H1 (cell line): ENCODE measurements around the gene REPIN1. TPM values are rescaled to one million over a fixed set of nuclear protein-coding genes. Genes with fewer than 3 reads are reported as not detected.

Experiments
- CTCF ChIA-PET: fragments of 300-600 bp; sonication (Branson Sonifier 250); formaldehyde crosslinking; loops from one replicate; lab custom pipeline; 2021; ENCODE audit not compliant: partially characterized antibody; lab: Charles Lee
- POLR2A ChIA-PET: fragments of 300-600 bp; sonication (Branson Sonifier 250); formaldehyde crosslinking; loops from one replicate; lab custom pipeline; 2021; ENCODE audit warnings: inconsistent platforms; ENCODE audit not compliant: partially characterized antibody; lab: Charles Lee
- DNase-seq, 2 experiments: peaks; one replicate each; pipeline versions ENCODE4 v3.0.0 to v3.0.0-alpha.2; 2010 to 2022; ENCODE audit warnings: low spot score in 2 of 2, low read depth in 1 of 2, mixed read lengths in 1 of 2
- FAIRE-seq: peaks from 2 replicates; lab custom pipeline; 2011; peaks lifted over from hg19 to GRCh38; lab: Jason Lieb, UNC
- H2AFZ ChIP-seq: 2 replicates; pipeline ENCODE4 v1.8.1; 2012; ENCODE audit warnings: low read length, inconsistent platforms
- H2AK5ac ChIP-seq: 2 replicates; pipeline ENCODE4 v1.6.1; 2013; ENCODE audit warnings: low read depth, low read length
- H2BK120ac ChIP-seq: replicated peaks from 2 replicates; pipeline ENCODE3; 2013; ENCODE audit warnings: low read depth, low read length, inconsistent platforms
- H2BK12ac ChIP-seq: 2 replicates; pipeline ENCODE4 v1.6.1; 2013; ENCODE audit warnings: low read depth, low read length
- H2BK15ac ChIP-seq: 2 replicates; pipeline ENCODE4 v1.6.1; 2013; ENCODE audit warnings: low read length
- H2BK20ac ChIP-seq: 2 replicates; pipeline ENCODE4 v1.6.1; 2013; ENCODE audit warnings: low read length
- H2BK5ac ChIP-seq: 2 replicates; pipeline ENCODE4 v1.6.1; 2013; ENCODE audit warnings: low read depth, low read length
- H3K14ac ChIP-seq: 2 replicates; pipeline ENCODE4 v1.6.1; 2013; ENCODE audit warnings: inconsistent platforms; ENCODE audit not compliant: insufficient read length
- H3K18ac ChIP-seq: 2 replicates; pipeline ENCODE4 v1.6.1; 2013; ENCODE audit warnings: low read length; ENCODE audit errors: extremely low read depth
- H3K23ac ChIP-seq: 2 replicates; pipeline ENCODE4 v1.6.1; 2013; ENCODE audit warnings: inconsistent platforms; ENCODE audit not compliant: insufficient read length
- H3K23me2 ChIP-seq: 2 replicates; pipeline ENCODE4 v1.6.1; 2013; ENCODE audit warnings: low read depth, low read length
- H3K27ac ChIP-seq: 2 replicates; pipeline ENCODE4 v1.6.1; 2011; ENCODE audit warnings: low read depth, low read length, inconsistent platforms
- H3K27me3 ChIP-seq, 4 experiments: replicated peaks in 1 of 4; 1 replicate in 1 of 4; 2 replicates in 3 of 4; pipeline versions ENCODE4 v1.6.1 to v1.8.1; 2011 to 2013; ENCODE audit warnings: low read length in 3 of 4, mild to moderate bottlenecking in 3 of 4, inconsistent platforms in 2 of 4, mixed read lengths in 2 of 4, moderate library complexity in 1 of 4; ENCODE audit not compliant: control insufficient read depth in 3 of 4, insufficient read depth in 3 of 4; ENCODE audit errors: extremely low read depth in 1 of 4
- H3K36me3 ChIP-seq, 4 experiments: 2 replicates each; pipeline versions ENCODE4 v1.6.1 to v1.8.1; 2011 to 2013; ENCODE audit warnings: mild to moderate bottlenecking in 4 of 4, low read length in 3 of 4, moderate library complexity in 2 of 4, control low read depth in 1 of 4, inconsistent platforms in 1 of 4; ENCODE audit not compliant: insufficient read depth in 4 of 4, control insufficient read depth in 2 of 4
- H3K4ac ChIP-seq: replicated peaks from 2 replicates; pipeline ENCODE3; 2013; ENCODE audit warnings: low read length, low read depth, mixed read lengths, inconsistent platforms; ENCODE audit not compliant: insufficient read length
- H3K4me1 ChIP-seq, 4 experiments: replicated peaks in 1 of 4; 1 replicate in 1 of 4; 2 replicates in 3 of 4; pipeline versions ENCODE4 v1.6.1 to v1.8.1; 2011 to 2013; ENCODE audit warnings: low read length in 3 of 4, inconsistent platforms in 2 of 4, mixed read lengths in 1 of 4; ENCODE audit not compliant: insufficient read depth in 4 of 4, control insufficient read depth in 3 of 4
- H3K4me2 ChIP-seq, 2 experiments: 2 replicates each; pipeline versions ENCODE4 v1.6.1 to v1.8.1; 2011 to 2013; ENCODE audit warnings: low read depth in 2 of 2, low read length in 2 of 2, control low read depth in 1 of 2, inconsistent platforms in 1 of 2, mild to moderate bottlenecking in 1 of 2; ENCODE audit not compliant: insufficient read depth in 1 of 2
- H3K4me3 ChIP-seq, 4 experiments: fragments of 200-600, 300-600 bp in 1 of 4; sonication (generic), shearing (Covaris generic), sonication (Bioruptor Twin) in 1 of 4; 2 replicates each; pipeline versions ENCODE4 v1.5.1 to v1.8.1; 2011 to 2016; ENCODE audit warnings: low read length in 4 of 4, low read depth in 3 of 4, control low read depth in 2 of 4, inconsistent platforms in 2 of 4, mild to moderate bottlenecking in 2 of 4, mixed read lengths in 1 of 4, moderate library complexity in 1 of 4; ENCODE audit not compliant: insufficient read depth in 2 of 4; ENCODE audit errors: extremely low read depth in 1 of 4
- H3K56ac ChIP-seq: replicated peaks from 2 replicates; pipeline ENCODE3; 2013; ENCODE audit warnings: low read depth, mild to moderate bottlenecking, mixed read lengths, low read length, inconsistent platforms; ENCODE audit not compliant: insufficient read length
- H3K79me1 ChIP-seq: 2 replicates; pipeline ENCODE4 v1.6.1; 2013; ENCODE audit warnings: low read depth, low read length, control low read depth
- H3K79me2 ChIP-seq, 2 experiments: 2 replicates each; pipeline versions ENCODE4 v1.6.1 to v1.8.1; 2012 to 2013; ENCODE audit warnings: low read length in 2 of 2, mild to moderate bottlenecking in 2 of 2, inconsistent platforms in 1 of 2; ENCODE audit not compliant: insufficient read depth in 2 of 2, control insufficient read depth in 1 of 2
- H3K9ac ChIP-seq, 4 experiments: replicated peaks in 1 of 4; 1 replicate in 1 of 4; 2 replicates in 3 of 4; pipeline versions ENCODE4 v1.6.1 to v1.8.1; 2011 to 2013; ENCODE audit warnings: low read depth in 3 of 4, low read length in 3 of 4, control low read depth in 2 of 4, mild to moderate bottlenecking in 2 of 4, moderate library complexity in 2 of 4, inconsistent platforms in 1 of 4; ENCODE audit errors: extremely low read depth in 1 of 4
- H3K9me3 ChIP-seq, 2 experiments: 2 replicates each; pipeline versions ENCODE4 v1.6.1 to v1.8.1; 2012 to 2013; ENCODE audit warnings: mild to moderate bottlenecking in 2 of 2, moderate library complexity in 2 of 2, control low read depth in 1 of 2, inconsistent platforms in 1 of 2, low read depth in 1 of 2, low read length in 1 of 2, mixed read lengths in 1 of 2; ENCODE audit not compliant: insufficient read depth in 2 of 2
- H4K20me1 ChIP-seq, 2 experiments: replicated peaks in 1 of 2; 2 replicates each; pipeline versions ENCODE3 to v1.8.1; 2011 to 2013; ENCODE audit warnings: inconsistent platforms in 2 of 2, low read length in 2 of 2, mild to moderate bottlenecking in 1 of 2; ENCODE audit not compliant: insufficient read depth in 2 of 2, control insufficient read depth in 1 of 2
- H4K5ac ChIP-seq: 2 replicates; pipeline ENCODE4 v1.6.1; 2013; ENCODE audit warnings: low read length, low read depth, mixed read lengths, inconsistent platforms; ENCODE audit not compliant: insufficient read length
- H4K8ac ChIP-seq: 2 replicates; pipeline ENCODE4 v1.8.0; 2013; ENCODE audit warnings: mild to moderate bottlenecking, moderate library complexity, low read length, inconsistent platforms; ENCODE audit not compliant: insufficient read depth; ENCODE audit errors: extremely low read depth
- H4K91ac ChIP-seq: replicated peaks from 2 replicates; pipeline ENCODE3; 2013; ENCODE audit warnings: low read length, mixed read lengths, inconsistent platforms; ENCODE audit not compliant: insufficient read length
- HDAC2 ChIP-seq, 2 experiments: fragments of 300-600 bp in 1 of 2; sonication (generic) in 1 of 2; IDR thresholded peaks; 2 replicates each; pipeline ENCODE4 v1.6.1; 2011 to 2012; ENCODE audit warnings: low read depth in 2 of 2, low read length in 2 of 2, mild to moderate bottlenecking in 2 of 2, moderate library complexity in 2 of 2, borderline replicate concordance in 1 of 2, inconsistent platforms in 1 of 2
- POLR2AphosphoS5 ChIP-seq: IDR thresholded peaks from 2 replicates; pipeline ENCODE4 v1.6.1; 2011; ENCODE audit warnings: low read depth, low read length
- polyA plus RNA-seq, 7 experiments: library from polyadenylated mRNA; depleted of rRNA in 3 of 7; stranded (reverse) in 5 of 7; unstranded in 2 of 7; fragments of >200 nt in 5 of 7; fragments of 200-250 nt in 2 of 7; gene quantifications; 1 replicate in 5 of 7; 2 replicates in 1 of 7; 4 replicates in 1 of 7; pipeline versions ENCODE4 v1.2.1 to v1.2.3, GENCODE V29; 2011 to 2013; ENCODE audit warnings: missing spikeins in 2 of 7, mixed read lengths in 2 of 7
- total RNA-seq: library from RNA; stranded (reverse); fragmentation: NEBNext Ultra II Directional; extraction: Animal tissue kit (Norgen Biotek cat#: 25700); gene quantifications from 2 replicates; pipeline ENCODE4 v1.2.1, GENCODE V29; 2021

The REPIN1 gene
- total and polyA plus RNA-seq, 2 of the 8 experiments (the other 6 are each of a cell fraction or from before 2014, with no cell fraction given), result 98.6 to 125 TPM

DNA sequence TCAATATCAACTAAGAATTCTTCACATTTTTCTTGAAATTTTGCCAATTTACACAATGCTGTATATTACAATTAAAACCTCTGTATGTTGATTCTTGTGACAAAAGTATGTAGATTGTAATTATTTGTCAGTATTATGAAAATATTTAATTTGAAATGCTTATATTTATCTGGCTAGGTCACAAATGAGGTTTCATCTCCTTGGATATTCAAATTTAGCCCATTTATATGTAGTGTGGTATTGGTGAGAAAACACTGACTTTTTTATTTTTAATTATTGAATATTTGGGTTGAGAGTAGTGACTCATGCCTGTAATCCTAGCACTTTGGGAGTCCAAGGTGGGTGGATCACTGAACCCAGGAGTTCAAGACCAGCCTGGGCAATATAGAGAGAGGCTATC, 24.3 kb upstream of the REPIN1 start:
- Histone ChIP-seq H3K23me2 (peaks cover 19% of the 10 kb centered on the region), H3K79me2 (peaks cover 0 to 19% of the 10 kb centered on the region in 2 experiments; a peak in 2 of 4 replicates), H3K4me1 (peaks cover 4 to 28% (median 14%) of the 10 kb centered on the region in 4 experiments), H3K23ac (no peak overlapping the region), H4K91ac (no peak overlapping the region), H3K56ac (no peak overlapping the region), H2AK5ac (no peak overlapping the region), H2BK12ac (no peak overlapping the region), H3K4me3 (no peak overlapping the region), H3K4me2 (no peak overlapping the region), H3K18ac (no peak overlapping the region), H4K8ac (no peak overlapping the region), H2BK5ac (no peak overlapping the region), H2BK20ac (no peak overlapping the region), H2BK120ac (no peak overlapping the region), H3K9me3 (peaks cover 0 to 11% of the 10 kb centered on the region in 2 experiments; a peak in 3 of 4 replicates), H3K4ac (no peak overlapping the region), H3K79me1 (no peaks in the 10 kb centered on the region; the same call in 1 of the 2 replicates), H4K20me1 (peaks cover 3 to 4% of the 10 kb centered on the region in 2 experiments), H2AFZ (no peak overlapping the region), H2BK15ac (no peak overlapping the region), H4K5ac (no peak overlapping the region), H3K36me3 (peaks cover 0 to 2% (median 0%) of the 10 kb centered on the region in 4 experiments; a peak in 2 of 8 replicates), H3K27me3 (peaks cover 0 to 26% (median 21%) of the 10 kb centered on the region in 4 experiments; a peak in 6 of 7 replicates), H3K9ac (no peak overlapping the region), H3K27ac (no peak overlapping the region), H3K14ac (no peak overlapping the region)
- DNase-seq (no peak), FAIRE-seq (no peak)
- ChIA-PET CTCF (interaction anchor here (0.6 to 5.2 kb wide), 4 partner anchors 11 to 171 kb away, joined by 3 to 41 read pairs (median 4); no protein-coding TSS in a partner anchor), POLR2A (interaction anchor here (0.6 to 2.3 kb wide), 4 partner anchors 9 to 633 kb away, joined by 4 to 6 read pairs (median 5); no protein-coding TSS in a partner anchor)
- TF ChIP-seq POLR2AphosphoS5 (no peak), HDAC2 (IDR thresholded peaks at IDR 0.05; ENCODE audit: borderline replicate concordance in 1 of 2, low read depth in 2 of 2, low read length in 2 of 2) (no peak)
